Measurements from ENCODE around the gene NTN1.

NTN1 gene

GRCh38 chr17:9052921-9053320 lies 31.6 kb downstream of the NTN1 start:
- H3K36me3 ChIP-seq (replicated peaks; ENCODE audit: low read depth, low read length), result no peaks in the 10 kb centered on the region
- no peaks in the 10 kb centered on the region for H3K27me3 ChIP-seq (ENCODE audit: low read depth, low read length)
- no peak overlapping the region for H3K4me3 ChIP-seq (ENCODE audit: low read length)
- H3K27ac ChIP-seq (ENCODE audit: low read length), result no peak overlapping the region
- H3K4me1 ChIP-seq (ENCODE audit: low read length), result no peaks in the 10 kb centered on the region
- no peak overlapping the region for H3K9ac ChIP-seq (ENCODE audit: low read length)
- H2AFZ ChIP-seq (ENCODE audit: low read depth, low read length), result no peak overlapping the region
- TF ChIP-seq CTCF (IDR thresholded peaks at IDR 0.05; ENCODE audit: low read depth, low read length), result no peak
- no peak for TF ChIP-seq EZH2phosphoT487 (IDR thresholded peaks at IDR 0.05; ENCODE audit: low read depth)
- no peaks in the 10 kb centered on the region for H4K20me1 ChIP-seq (ENCODE audit: insufficient read depth, low read length)
- no peak overlapping the region for H3K4me2 ChIP-seq (ENCODE audit: low read length)
- H3K79me2 ChIP-seq (ENCODE audit: low read length), result no peaks in the 10 kb centered on the region
- no peaks in the 10 kb centered on the region for H3K9me3 ChIP-seq (ENCODE audit: insufficient read depth, low read length)

- Histone ChIP-seq H3K79me2 (ENCODE audit: low read length) (no peaks in the 10 kb centered on the region), H2AFZ (ENCODE audit: low read depth, low read length) (no peak overlapping the region), H4K20me1 (ENCODE audit: insufficient read depth, low read length) (no peaks in the 10 kb centered on the region), H3K9me3 (ENCODE audit: insufficient read depth, low read length) (no peaks in the 10 kb centered on the region), H3K27me3 (ENCODE audit: low read depth, low read length) (no peaks in the 10 kb centered on the region), H3K4me3 (ENCODE audit: low read length) (no peak overlapping the region), H3K9ac (ENCODE audit: low read length) (no peak overlapping the region), H3K4me1 (ENCODE audit: low read length) (no peaks in the 10 kb centered on the region), H3K27ac (ENCODE audit: low read length) (no peak overlapping the region), H3K36me3 (replicated peaks; ENCODE audit: low read depth, low read length) (no peaks in the 10 kb centered on the region), H3K4me2 (ENCODE audit: low read length) (no peak overlapping the region)
- TF ChIP-seq EZH2phosphoT487 (IDR thresholded peaks at IDR 0.05; ENCODE audit: low read depth) (no peak), CTCF (IDR thresholded peaks at IDR 0.05; ENCODE audit: low read depth, low read length) (no peak)
Measured at GRCh38 chr17:9053406-9053805, 32.1 kb downstream of the NTN1 start.

DNA sequence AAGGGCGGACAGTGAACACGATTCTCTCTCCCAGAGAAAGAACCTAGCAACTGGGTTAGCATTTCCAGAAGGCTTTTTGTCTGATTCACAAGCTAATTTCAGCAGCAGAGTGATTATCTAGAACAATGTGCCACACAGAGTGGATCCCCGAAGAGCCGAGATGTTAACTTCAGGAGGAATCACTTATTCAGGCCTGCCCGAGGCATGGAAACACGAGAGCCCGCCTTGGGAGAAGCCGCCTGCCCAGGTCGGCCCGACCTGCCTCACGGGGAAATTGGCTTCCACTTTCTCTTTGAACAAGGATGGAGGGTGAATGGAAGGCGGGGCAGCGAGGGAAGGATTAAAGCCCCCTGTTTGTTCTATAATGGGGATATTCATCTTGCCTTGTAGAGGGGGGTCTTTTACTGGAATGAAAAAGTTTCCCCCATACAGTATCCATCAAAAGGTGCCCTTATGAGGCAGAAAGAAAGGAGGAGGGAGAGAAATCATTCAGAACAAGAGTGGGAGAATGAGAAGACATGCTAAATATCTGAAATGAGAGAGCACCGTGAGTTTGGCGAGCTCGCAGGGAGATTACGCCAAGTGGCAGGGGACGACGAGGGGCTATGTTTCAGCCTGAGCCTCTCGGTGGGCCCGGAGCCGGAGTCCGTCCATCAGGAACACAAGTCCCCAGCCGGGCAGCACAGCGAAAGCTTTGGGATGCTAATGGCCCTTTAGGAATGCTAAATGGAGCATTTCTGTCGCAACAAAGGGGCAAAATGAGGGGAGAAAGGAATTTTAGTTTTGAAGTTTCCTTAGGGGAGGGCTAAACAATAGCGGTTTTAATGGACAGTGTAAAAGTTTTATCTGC lies 33.0 kb downstream of the NTN1 start:
- Histone ChIP-seq H3K4me2 (ENCODE audit: low read length) (no peak overlapping the region), H3K79me2 (ENCODE audit: low read length) (no peaks in the 10 kb centered on the region), H3K4me3 (ENCODE audit: low read length) (no peak overlapping the region), H4K20me1 (ENCODE audit: insufficient read depth, low read length) (no peaks in the 10 kb centered on the region), H3K27ac (ENCODE audit: low read length) (no peak overlapping the region), H3K27me3 (ENCODE audit: low read depth, low read length) (no peaks in the 10 kb centered on the region), H3K9ac (ENCODE audit: low read length) (no peak overlapping the region), H3K9me3 (ENCODE audit: insufficient read depth, low read length) (no peaks in the 10 kb centered on the region), H3K4me1 (ENCODE audit: low read length) (no peaks in the 10 kb centered on the region), H3K36me3 (replicated peaks; ENCODE audit: low read depth, low read length) (no peaks in the 10 kb centered on the region), H2AFZ (ENCODE audit: low read depth, low read length) (no peak overlapping the region)
- TF ChIP-seq CTCF (IDR thresholded peaks at IDR 0.05; ENCODE audit: low read depth, low read length) (no peak), EZH2phosphoT487 (IDR thresholded peaks at IDR 0.05; ENCODE audit: low read depth) (no peak)

- Histone ChIP-seq H3K9me3 (ENCODE audit: insufficient read depth, low read length) (no peaks in the 10 kb centered on the region), H3K9ac (ENCODE audit: low read length) (no peak overlapping the region), H2AFZ (ENCODE audit: low read depth, low read length) (no peak overlapping the region), H3K4me2 (ENCODE audit: low read length) (no peak overlapping the region), H4K20me1 (ENCODE audit: insufficient read depth, low read length) (no peaks in the 10 kb centered on the region), H3K4me1 (ENCODE audit: low read length) (no peaks in the 10 kb centered on the region), H3K27ac (ENCODE audit: low read length) (no peak overlapping the region), H3K79me2 (ENCODE audit: low read length) (no peaks in the 10 kb centered on the region), H3K36me3 (replicated peaks; ENCODE audit: low read depth, low read length) (no peaks in the 10 kb centered on the region), H3K27me3 (ENCODE audit: low read depth, low read length) (no peaks in the 10 kb centered on the region), H3K4me3 (ENCODE audit: low read length) (no peak overlapping the region)
- TF ChIP-seq CTCF (IDR thresholded peaks at IDR 0.05; ENCODE audit: low read depth, low read length), result no peak
- no peak for TF ChIP-seq EZH2phosphoT487 (IDR thresholded peaks at IDR 0.05; ENCODE audit: low read depth)
Measured at GRCh38 chr17:9055281-9055680, 34.0 kb downstream of the NTN1 start.

Data from OCI-LY3 (cell line).